Measurements from ENCODE around the gene RAD18. TPM values are rescaled to one million over a fixed set of nuclear protein-coding genes. Genes with fewer than 3 reads are reported as not detected.

The RAD18 gene
- total RNA-seq, 2 donors from 2014 or later, result 45.6 to 59.0 TPM

GRCh38 chr3:8981296-8981695 lies 18.0 kb upstream of the RAD18 start:
- no peak overlapping the region for H3K27ac Mint-ChIP-seq
- H3K9me3 Mint-ChIP-seq, result peaks cover 4% of the 10 kb centered on the region
- no peaks in the 10 kb centered on the region for H3K36me3 Mint-ChIP-seq (ENCODE audit: low read depth)
- no peaks in the 10 kb centered on the region for H3K4me1 Mint-ChIP-seq
- H3K27me3 Mint-ChIP-seq, result peaks cover 26% of the 10 kb centered on the region
- H3K4me3 Mint-ChIP-seq, result no peak overlapping the region
- no peak for ATAC-seq (replicated peaks)

GRCh38 chr3:8980756-8981257 lies 17.5 kb upstream of the RAD18 start:
- no peak overlapping the region for H3K4me3 Mint-ChIP-seq
- H3K27ac Mint-ChIP-seq, result no peak overlapping the region
- peaks cover 26% of the 10 kb centered on the region for H3K27me3 Mint-ChIP-seq
- H3K4me1 Mint-ChIP-seq, result no peaks in the 10 kb centered on the region
- no peaks in the 10 kb centered on the region for H3K36me3 Mint-ChIP-seq (ENCODE audit: low read depth)
- no peak for ATAC-seq (replicated peaks)
- H3K9me3 Mint-ChIP-seq, result peaks cover 4% of the 10 kb centered on the region

GRCh38 chr3:8979262-8979661 lies 16.0 kb upstream of the RAD18 start:
- ATAC-seq (replicated peaks), result no peak
- Mint-ChIP-seq H3K36me3 (ENCODE audit: low read depth) (no peaks in the 10 kb centered on the region), H3K4me1 (no peaks in the 10 kb centered on the region), H3K9me3 (peaks cover 4% of the 10 kb centered on the region), H3K4me3 (no peak overlapping the region), H3K27me3 (peaks cover 26% of the 10 kb centered on the region), H3K27ac (no peak overlapping the region)

- no peak for ATAC-seq (replicated peaks)
- H3K36me3 Mint-ChIP-seq (ENCODE audit: low read depth), result no peaks in the 10 kb centered on the region
Observed at GRCh38 chr3:8978551-8978950, 15.3 kb upstream of the RAD18 start.

GRCh38 chr3:8976540-8977182 lies 13.4 kb upstream of the RAD18 start:
- ATAC-seq (replicated peaks), result no peak
- Mint-ChIP-seq H3K4me3 (no peak overlapping the region), H3K36me3 (ENCODE audit: low read depth) (no peaks in the 10 kb centered on the region), H3K4me1 (no peaks in the 10 kb centered on the region), H3K27ac (no peak overlapping the region), H3K27me3 (peaks cover 18% of the 10 kb centered on the region), H3K9me3 (peaks cover 4% of the 10 kb centered on the region)

More at GRCh38 chr3:8978551-8978950, 15.3 kb upstream of the RAD18 start:
- Mint-ChIP-seq H3K27me3 (peaks cover 26% of the 10 kb centered on the region), H3K9me3 (peaks cover 4% of the 10 kb centered on the region), H3K4me1 (no peaks in the 10 kb centered on the region), H3K27ac (no peak overlapping the region), H3K4me3 (no peak overlapping the region)

GRCh38 chr3:8975081-8976020 lies 12.1 kb upstream of the RAD18 start:
- H3K27ac Mint-ChIP-seq, result no peak overlapping the region
- no peak for ATAC-seq (replicated peaks)
- no peaks in the 10 kb centered on the region for H3K36me3 Mint-ChIP-seq (ENCODE audit: low read depth)
- peaks cover 4% of the 10 kb centered on the region for H3K9me3 Mint-ChIP-seq
- no peak overlapping the region for H3K4me3 Mint-ChIP-seq
- no peaks in the 10 kb centered on the region for H3K4me1 Mint-ChIP-seq
- H3K27me3 Mint-ChIP-seq, result peaks cover 8% of the 10 kb centered on the region

- no peak overlapping the region for H3K27ac Mint-ChIP-seq
- H3K36me3 Mint-ChIP-seq (ENCODE audit: low read depth), result no peaks in the 10 kb centered on the region
- no peak overlapping the region for H3K4me3 Mint-ChIP-seq
- no peak for ATAC-seq (replicated peaks)
- peaks cover 3% of the 10 kb centered on the region for H3K9me3 Mint-ChIP-seq
- no peaks in the 10 kb centered on the region for H3K4me1 Mint-ChIP-seq
- H3K27me3 Mint-ChIP-seq, result peaks cover 7% of the 10 kb centered on the region
Observed at GRCh38 chr3:8974458-8974857, 11.2 kb upstream of the RAD18 start.

GRCh38 chr3:8972639-8973038 lies 9.4 kb upstream of the RAD18 start:
- ATAC-seq (replicated peaks), result peak; percentile 64
- no peaks in the 10 kb centered on the region for H3K9me3 Mint-ChIP-seq
- H3K36me3 Mint-ChIP-seq (ENCODE audit: low read depth), result no peaks in the 10 kb centered on the region
- H3K4me3 Mint-ChIP-seq, result no peak overlapping the region
- peaks cover 6% of the 10 kb centered on the region for H3K27me3 Mint-ChIP-seq
- H3K27ac Mint-ChIP-seq, result no peak overlapping the region
- H3K4me1 Mint-ChIP-seq, result no peaks in the 10 kb centered on the region

GRCh38 chr3:8970971-8971589 lies 7.8 kb upstream of the RAD18 start:
- Mint-ChIP-seq H3K27ac (no peak overlapping the region), H3K9me3 (no peaks in the 10 kb centered on the region), H3K4me3 (no peak overlapping the region), H3K27me3 (peaks cover 6% of the 10 kb centered on the region), H3K4me1 (no peaks in the 10 kb centered on the region), H3K36me3 (ENCODE audit: low read depth) (no peaks in the 10 kb centered on the region)
- peak; percentile 69 for ATAC-seq (replicated peaks)

GRCh38 chr3:8969241-8969640 lies 6.0 kb upstream of the RAD18 start:
- no peaks in the 10 kb centered on the region for H3K4me1 Mint-ChIP-seq
- H3K4me3 Mint-ChIP-seq, result no peak overlapping the region
- no peaks in the 10 kb centered on the region for H3K9me3 Mint-ChIP-seq
- H3K27me3 Mint-ChIP-seq, result peaks cover 6% of the 10 kb centered on the region
- ATAC-seq (replicated peaks), result no peak
- H3K36me3 Mint-ChIP-seq (ENCODE audit: low read depth), result no peaks in the 10 kb centered on the region
- H3K27ac Mint-ChIP-seq, result no peak overlapping the region

- Mint-ChIP-seq H3K4me1 (no peaks in the 10 kb centered on the region), H3K27me3 (peaks cover 6% of the 10 kb centered on the region), H3K9me3 (no peaks in the 10 kb centered on the region), H3K36me3 (ENCODE audit: low read depth) (peaks cover 2% of the 10 kb centered on the region), H3K27ac (no peak overlapping the region), H3K4me3 (no peak overlapping the region)
- ATAC-seq (replicated peaks), result no peak
Observed at GRCh38 chr3:8968375-8968882, 5.2 kb upstream of the RAD18 start.

GRCh38 chr3:8967553-8967952 lies 4.3 kb upstream of the RAD18 start:
- peaks cover 6% of the 10 kb centered on the region for H3K27me3 Mint-ChIP-seq
- ATAC-seq (replicated peaks), result no peak

GRCh38 chr3:8966820-8967348 lies 3.6 kb upstream of the RAD18 start:
- H3K27ac Mint-ChIP-seq, result no peak overlapping the region
- ATAC-seq (replicated peaks), result no peak
- no peaks in the 10 kb centered on the region for H3K9me3 Mint-ChIP-seq
- H3K4me3 Mint-ChIP-seq, result no peak overlapping the region
- peaks cover 5% of the 10 kb centered on the region for H3K4me1 Mint-ChIP-seq
- peaks cover 8% of the 10 kb centered on the region for H3K36me3 Mint-ChIP-seq (ENCODE audit: low read depth)
- peaks cover 6% of the 10 kb centered on the region for H3K27me3 Mint-ChIP-seq

More at GRCh38 chr3:8967553-8967952, 4.3 kb upstream of the RAD18 start:
- no peaks in the 10 kb centered on the region for H3K9me3 Mint-ChIP-seq
- peaks cover 8% of the 10 kb centered on the region for H3K36me3 Mint-ChIP-seq (ENCODE audit: low read depth)
- H3K4me1 Mint-ChIP-seq, result no peaks in the 10 kb centered on the region
- no peak overlapping the region for H3K4me3 Mint-ChIP-seq
- H3K27ac Mint-ChIP-seq, result no peak overlapping the region

- Mint-ChIP-seq H3K27me3 (peaks cover 6% of the 10 kb centered on the region), H3K27ac (no peak overlapping the region), H3K36me3 (ENCODE audit: low read depth) (peaks cover 13% of the 10 kb centered on the region), H3K4me3 (no peak overlapping the region), H3K4me1 (peaks cover 9% of the 10 kb centered on the region), H3K9me3 (no peaks in the 10 kb centered on the region)
- ATAC-seq (replicated peaks), result no peak
Observed at GRCh38 chr3:8966150-8966819, 3.0 kb upstream of the RAD18 start.

All from activated T-helper 17 cell treated with anti-CD3 and anti-CD28 coated beads, Interleukin-2, amount 50 U/mL, for 72 hours (primary cell).